ENCODE measurements around the gene MOCS1. TPM values are rescaled to one million over a fixed set of nuclear protein-coding genes. Genes with fewer than 3 reads are reported as not detected.

The MOCS1 gene
- total and polyA plus RNA-seq, 9 of the 15 experiments (the other 6 are each of a cell fraction or from before 2014, with no cell fraction given), result 0.69 to 12.7 (median 8.7) TPM

DNA sequence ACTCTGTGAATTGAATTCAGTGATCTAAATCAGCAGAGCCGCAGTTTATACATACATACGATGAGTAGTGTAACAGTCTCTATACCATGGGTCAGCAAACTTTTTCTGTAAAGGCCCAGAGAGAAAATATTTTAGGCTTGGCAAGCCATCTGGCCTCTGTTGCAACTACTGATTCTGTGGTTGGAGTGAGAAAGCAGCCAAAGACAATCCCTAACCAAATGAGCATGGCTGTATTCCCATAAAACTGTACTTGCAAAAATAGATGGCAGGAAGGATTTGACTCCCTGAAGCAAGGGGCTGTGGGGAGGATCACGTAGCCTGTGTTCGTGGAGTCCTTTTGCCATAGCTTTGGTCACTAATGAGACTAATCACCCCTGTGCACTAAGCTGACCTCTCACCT, 17.9 kb upstream of the MOCS1 start:
- CTCF ChIA-PET (ENCODE audit: low intra/inter-chr PET ratio), result no interaction called here
- 2% methylated on average over 4 of the region's 4 CpGs for WGBS (ENCODE audit: insufficient coverage, low coverage, missing lambda C conversion rate)
- Histone ChIP-seq H3K4me2 (ENCODE audit: insufficient read depth, low read length) (no peak overlapping the region), H3K36me3 (ENCODE audit: control insufficient read depth, insufficient read depth, low read length) (no peaks in the 10 kb centered on the region), H4K20me1 (replicated peaks; ENCODE audit: control insufficient read depth, insufficient read depth, low read length) (no peaks in the 10 kb centered on the region), H3K9me1 (ENCODE audit: control insufficient read depth, insufficient read depth, low read length) (no peaks in the 10 kb centered on the region), H3K9ac (ENCODE audit: insufficient read depth in 1 of 2, low read depth in 2 of 2, low read length in 2 of 2) (no peak overlapping the region), H3K9me3 (replicated peaks; ENCODE audit: control insufficient read depth, insufficient read depth, low read depth, low read length) (no peaks in the 10 kb centered on the region), H3K79me2 (ENCODE audit: control insufficient read depth, insufficient read depth, low read length) (no peaks in the 10 kb centered on the region), H3K4me1 (replicated peaks in 1 of 2; ENCODE audit: control insufficient read depth in 2 of 2, insufficient read depth in 2 of 2, low read length in 2 of 2) (peaks cover 0 to 13% of the 10 kb centered on the region in 2 experiments; a peak in 4 of 5 replicates), H3K27ac (ENCODE audit: extremely low read depth, low read depth, low read length) (no peak overlapping the region), H3K4me3 (no peak overlapping the region), H2AFZ (ENCODE audit: low read depth, low read length) (no peak overlapping the region), H3K27me3 (ENCODE audit: control insufficient read depth in 2 of 2, insufficient read depth in 2 of 2, low read length in 2 of 2) (no peaks in the 10 kb centered on the region)
- no TSS peak for BruUV-seq (replicated peaks)
- no peak for FAIRE-seq
- no peak for DNase-seq (ENCODE audit: extremely low read depth in 1 of 4, low spot score in 3 of 4)
- no peak for ATAC-seq
- in situ Hi-C loops (cut with MboI) (no loop called here), intact Hi-C loops (cut with micrococcal nuclease) (no loop called here)
- POLR2A ChIA-PET, result no interaction called here
- TF ChIP-seq GTF2A2 (tag; IDR thresholded peaks at IDR 0.05), result no peak
- TF ChIP-seq PHTF2 (CRISPR knock-in tag; IDR thresholded peaks at IDR 0.05), result no peak
- TF ChIP-seq, protein P1, sequence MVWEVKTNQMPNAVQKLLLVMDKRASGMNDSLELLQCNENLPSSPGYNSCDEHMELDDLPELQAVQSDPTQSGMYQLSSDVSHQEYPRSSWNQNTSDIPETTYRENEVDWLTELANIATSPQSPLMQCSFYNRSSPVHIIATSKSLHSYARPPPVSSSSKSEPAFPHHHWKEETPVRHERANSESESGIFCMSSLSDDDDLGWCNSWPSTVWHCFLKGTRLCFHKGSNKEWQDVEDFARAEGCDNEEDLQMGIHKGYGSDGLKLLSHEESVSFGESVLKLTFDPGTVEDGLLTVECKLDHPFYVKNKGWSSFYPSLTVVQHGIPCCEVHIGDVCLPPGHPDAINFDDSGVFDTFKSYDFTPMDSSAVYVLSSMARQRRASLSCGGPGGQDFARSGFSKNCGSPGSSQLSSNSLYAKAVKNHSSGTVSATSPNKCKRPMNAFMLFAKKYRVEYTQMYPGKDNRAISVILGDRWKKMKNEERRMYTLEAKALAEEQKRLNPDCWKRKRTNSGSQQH (CRISPR knock-in tag; IDR thresholded peaks at IDR 0.05), result no peak
- TF ChIP-seq IRF9 (tag; IDR thresholded peaks at IDR 0.05), result no peak
- no peak for TF ChIP-seq ZFX (CRISPR knock-in tag; IDR thresholded peaks at IDR 0.05)
- TF ChIP-seq, protein P2, sequence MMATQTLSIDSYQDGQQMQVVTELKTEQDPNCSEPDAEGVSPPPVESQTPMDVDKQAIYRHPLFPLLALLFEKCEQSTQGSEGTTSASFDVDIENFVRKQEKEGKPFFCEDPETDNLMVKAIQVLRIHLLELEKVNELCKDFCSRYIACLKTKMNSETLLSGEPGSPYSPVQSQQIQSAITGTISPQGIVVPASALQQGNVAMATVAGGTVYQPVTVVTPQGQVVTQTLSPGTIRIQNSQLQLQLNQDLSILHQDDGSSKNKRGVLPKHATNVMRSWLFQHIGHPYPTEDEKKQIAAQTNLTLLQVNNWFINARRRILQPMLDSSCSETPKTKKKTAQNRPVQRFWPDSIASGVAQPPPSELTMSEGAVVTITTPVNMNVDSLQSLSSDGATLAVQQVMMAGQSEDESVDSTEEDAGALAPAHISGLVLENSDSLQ (IDR thresholded peaks at IDR 0.05), result no peak
- no peak for TF ChIP-seq HMG20B (CRISPR knock-in tag; IDR thresholded peaks at IDR 0.05)
- TF ChIP-seq, protein P3, sequence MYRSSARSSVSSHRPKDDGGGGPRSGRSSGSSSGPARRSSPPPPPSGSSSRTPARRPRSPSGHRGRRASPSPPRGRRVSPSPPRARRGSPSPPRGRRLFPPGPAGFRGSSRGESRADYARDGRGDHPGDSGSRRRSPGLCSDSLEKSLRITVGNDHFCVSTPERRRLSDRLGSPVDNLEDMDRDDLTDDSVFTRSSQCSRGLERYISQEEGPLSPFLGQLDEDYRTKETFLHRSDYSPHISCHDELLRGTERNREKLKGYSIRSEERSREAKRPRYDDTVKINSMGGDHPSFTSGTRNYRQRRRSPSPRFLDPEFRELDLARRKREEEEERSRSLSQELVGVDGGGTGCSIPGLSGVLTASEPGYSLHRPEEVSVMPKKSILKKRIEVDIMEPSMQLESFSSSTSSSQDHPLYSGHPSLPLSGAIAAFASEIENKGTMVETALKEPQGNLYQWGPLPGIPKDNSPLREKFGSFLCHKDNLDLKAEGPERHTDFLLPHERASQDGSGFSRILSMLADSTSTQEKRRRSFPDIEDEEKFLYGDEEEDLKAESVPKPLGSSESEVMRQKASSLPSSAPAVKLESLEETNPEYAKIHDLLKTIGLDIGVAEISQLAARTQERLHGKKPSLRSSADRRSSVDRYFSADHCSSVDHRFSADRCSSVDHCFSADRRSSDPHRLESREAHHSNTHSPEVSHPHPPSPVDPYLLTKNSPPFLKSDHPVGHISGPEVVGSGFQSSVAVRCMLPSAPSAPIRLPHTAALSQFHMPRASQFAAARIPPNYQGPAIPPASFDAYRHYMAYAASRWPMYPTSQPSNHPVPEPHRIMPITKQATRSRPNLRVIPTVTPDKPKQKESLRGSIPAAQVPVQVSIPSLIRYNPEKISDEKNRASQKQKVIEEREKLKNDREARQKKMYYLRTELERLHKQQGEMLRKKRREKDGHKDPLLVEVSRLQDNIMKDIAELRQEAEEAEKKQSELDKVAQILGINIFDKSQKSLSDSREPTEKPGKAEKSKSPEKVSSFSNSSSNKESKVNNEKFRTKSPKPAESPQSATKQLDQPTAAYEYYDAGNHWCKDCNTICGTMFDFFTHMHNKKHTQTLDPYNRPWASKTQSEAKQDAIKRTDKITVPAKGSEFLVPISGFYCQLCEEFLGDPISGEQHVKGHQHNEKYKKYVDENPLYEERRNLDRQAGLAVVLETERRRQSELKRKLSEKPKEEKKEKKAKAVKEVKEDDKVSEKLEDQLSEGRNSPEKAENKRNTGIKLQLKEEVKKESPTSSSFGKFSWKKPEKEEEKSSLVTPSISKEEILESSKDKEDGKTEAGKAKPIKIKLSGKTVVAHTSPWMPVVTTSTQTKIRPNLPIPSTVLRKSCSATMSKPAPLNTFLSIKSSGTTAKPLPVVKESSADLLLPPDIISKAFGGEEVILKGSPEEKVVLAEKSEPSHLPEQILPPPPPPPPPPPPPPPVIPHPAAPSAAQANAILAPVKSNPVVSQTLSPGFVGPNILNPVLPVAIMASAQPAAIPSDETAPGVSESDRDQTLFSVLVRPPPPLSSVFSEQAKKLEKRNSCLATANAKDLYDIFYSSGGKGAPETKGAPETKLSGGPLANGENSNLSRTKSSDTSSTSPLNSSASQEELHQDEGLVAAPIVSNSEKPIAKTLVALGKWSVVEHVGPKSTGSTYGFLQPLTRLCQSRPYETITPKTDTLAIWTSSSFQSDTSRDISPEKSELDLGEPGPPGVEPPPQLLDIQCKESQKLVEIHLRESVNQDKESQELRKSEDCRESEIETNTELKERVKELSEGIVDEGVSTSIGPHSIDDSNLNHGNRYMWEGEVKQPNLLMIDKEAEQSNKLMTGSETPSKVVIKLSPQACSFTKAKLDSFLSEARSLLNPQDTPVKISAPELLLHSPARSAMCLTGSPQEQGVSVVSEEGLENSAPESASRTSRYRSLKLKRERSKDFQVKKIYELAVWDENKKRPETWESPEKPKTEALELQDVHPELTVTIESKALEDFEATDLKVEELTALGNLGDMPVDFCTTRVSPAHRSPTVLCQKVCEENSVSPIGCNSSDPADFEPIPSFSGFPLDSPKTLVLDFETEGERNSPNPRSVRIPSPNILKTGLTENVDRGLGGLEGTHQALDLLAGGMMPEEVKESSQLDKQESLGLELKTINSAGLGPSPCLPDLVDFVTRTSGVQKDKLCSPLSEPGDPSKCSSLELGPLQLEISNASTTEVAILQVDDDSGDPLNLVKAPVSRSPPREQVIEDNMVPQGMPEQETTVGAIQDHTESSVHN (IDR thresholded peaks at IDR 0.05; ENCODE audit: borderline replicate concordance in 1 of 2, low read depth in 1 of 2), result no peak
- TF ChIP-seq TRIM25 (IDR thresholded peaks at IDR 0.05; ENCODE audit: borderline replicate concordance), result no peak
